ENCODE measurements around the gene ARFRP1.

The ARFRP1 gene

GRCh38 chr20:63707558-63708300, at the start of gene ARFRP1, which contains the start of gene ZGPAT:
ARFRP1 (minus strand) TSS chr20:63707976; CDS start chr20:63707091, 885 bp downstream.
ZGPAT (plus strand) TSS chr20:63708039; CDS start chr20:63708581, 542 bp downstream.
- peak; percentile 83 for DNase-seq (ENCODE audit: low read depth)

- DNase-seq (ENCODE audit: low read depth) = no peak
These were observed 48.8 kb upstream of the ARFRP1 start for GRCh38 chr20:63756648-63756991.

DNA sequence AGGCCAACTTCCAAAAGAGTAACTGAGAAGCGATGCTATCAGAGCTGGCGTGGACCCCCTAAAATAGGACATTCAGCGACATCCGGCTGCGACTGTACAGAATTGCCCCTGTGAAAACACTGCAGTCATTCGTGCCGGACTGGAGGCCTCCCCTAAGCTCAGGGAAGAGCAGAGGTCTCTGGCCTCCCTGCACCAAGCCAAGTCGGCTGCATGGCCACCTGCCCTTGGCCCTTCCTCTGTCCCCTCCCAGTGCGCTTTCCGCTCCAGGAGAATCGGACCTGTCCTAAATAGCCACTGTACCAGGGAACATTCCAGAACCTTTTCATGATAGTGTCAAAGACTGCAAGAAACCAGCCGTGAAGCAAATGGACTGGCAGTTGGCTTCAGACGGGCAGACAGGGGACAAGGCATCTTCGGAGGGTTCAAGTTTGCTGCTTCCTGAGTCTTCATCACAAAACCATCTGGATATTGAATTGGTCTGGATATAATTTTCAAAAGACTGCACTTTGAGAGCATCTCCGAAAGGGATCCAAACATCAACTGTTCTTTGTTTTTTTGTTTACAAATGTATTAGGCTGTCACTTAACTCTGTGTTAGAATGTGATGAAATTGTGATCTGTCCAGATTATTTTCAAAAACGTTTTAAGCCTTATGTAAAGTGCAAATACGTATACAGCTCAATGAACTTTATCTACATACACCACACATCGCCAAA, 48.3 kb upstream of the ARFRP1 start:
- DNase-seq (ENCODE audit: low read depth) = no peak

GRCh38 chr20:63754008-63754407, 46.2 kb upstream of the ARFRP1 start:
- no peak for DNase-seq (ENCODE audit: low read depth)

DNA sequence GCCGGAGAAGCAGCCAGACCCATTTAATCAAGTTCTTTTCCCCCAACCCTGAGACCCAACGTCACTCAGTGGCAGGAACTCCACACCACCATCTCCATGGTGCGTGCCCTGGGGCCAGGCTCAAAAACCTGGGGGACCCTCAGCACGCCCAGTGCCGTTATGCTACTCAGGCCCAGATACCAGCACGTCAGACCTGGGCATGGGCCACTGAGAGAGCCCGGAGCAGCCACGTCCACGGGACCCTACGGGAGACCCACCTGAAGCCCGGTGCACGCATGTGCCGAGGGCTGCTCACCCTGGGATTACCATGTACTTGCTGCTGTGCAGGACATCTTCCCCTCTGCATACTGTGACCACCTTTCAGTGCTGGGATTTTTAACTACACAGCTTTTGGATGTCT, 45.6 kb upstream of the ARFRP1 start:
- DNase-seq (ENCODE audit: low read depth) = no peak

- DNase-seq (ENCODE audit: low read depth) = no peak
These were observed 44.8 kb upstream of the ARFRP1 start for GRCh38 chr20:63752411-63753101.

DNA sequence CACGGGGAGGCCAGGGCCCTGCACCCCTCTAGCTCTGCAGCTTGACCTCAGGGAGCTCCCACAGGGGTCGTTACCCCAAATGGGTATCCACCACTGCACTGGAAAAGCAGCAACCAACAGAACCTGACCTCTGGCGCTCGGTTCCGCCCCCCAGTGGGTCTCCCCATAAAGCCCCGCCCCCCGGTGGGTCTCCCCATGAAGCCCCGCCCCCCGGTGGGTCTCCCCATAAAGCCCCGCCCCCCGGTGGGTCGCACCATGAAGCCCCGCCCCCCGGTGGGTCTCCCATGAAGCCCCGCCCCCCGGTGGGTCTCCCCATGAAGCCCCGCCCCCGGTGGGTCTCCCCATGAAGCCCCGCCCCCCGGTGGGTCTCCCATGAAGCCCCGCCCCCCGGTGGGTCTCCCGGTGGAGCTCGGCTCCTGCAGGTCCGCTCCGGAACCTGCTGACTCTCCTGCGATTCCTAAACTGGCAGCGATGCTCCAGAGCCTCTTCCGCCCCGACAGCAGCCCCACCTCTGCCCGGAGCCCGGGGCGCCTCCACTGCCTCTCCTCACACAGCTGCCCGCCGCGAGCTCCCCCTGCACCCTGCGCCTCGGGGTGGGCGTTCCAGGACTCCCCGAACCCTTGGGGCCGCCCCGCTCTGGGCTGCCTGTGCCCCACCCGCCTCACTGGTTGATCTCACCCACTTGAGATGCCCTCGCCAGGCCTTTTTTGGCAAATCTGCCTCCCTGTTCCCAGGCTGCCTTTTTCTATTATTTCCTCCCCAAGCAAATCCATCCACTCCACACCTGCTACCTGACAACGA, 43.9 kb upstream of the ARFRP1 start:
- no peak for DNase-seq (ENCODE audit: low read depth)

GRCh38 chr20:63750807-63751470, 43.2 kb upstream of the ARFRP1 start:
- DNase-seq (ENCODE audit: low read depth) = no peak

DNA sequence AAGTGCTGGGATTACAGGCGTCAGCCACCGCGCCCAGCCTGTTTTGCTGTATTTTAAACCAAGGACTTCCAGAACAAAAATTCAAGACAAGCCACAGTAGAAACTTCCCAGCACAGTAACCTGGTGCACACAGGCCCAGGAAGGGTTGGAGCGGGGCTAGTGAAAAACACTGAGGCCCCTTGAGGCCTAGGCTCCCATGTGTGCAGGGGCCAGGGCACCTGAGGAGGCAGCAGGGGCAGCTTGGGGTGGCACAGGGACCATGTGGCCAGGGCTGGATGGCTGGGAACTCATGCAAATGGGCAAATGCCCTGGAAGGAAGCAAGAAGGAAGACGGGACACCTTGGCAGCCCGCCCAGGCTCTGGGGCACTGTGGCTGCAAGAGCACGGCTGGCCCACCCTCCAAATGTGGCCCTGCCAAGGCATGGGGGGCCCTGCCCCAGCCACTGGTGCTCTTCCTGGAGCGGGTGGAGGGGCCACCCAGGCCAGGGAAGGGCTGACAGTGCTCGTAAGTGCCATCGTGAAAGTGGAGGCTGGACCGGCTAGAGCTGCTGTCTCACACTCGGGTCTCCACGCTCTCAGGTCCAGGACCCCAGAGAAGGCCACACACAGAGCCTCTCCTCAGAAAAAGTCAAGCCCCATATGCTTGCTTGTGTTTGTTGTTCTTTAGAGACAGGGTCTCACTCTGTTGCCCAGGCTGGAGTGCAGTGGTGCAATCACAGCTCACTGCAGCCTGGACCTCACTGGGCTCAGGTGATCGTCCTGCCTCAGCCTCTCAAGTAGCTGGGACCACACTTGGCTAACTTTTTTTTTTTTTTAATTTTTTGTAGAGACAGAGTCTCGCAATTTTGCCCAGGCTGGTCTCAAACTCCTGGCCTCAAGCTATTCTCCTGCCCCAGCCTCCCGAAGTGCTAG, 42.1 kb upstream of the ARFRP1 start:
- no peak for DNase-seq (ENCODE audit: low read depth)

DNA sequence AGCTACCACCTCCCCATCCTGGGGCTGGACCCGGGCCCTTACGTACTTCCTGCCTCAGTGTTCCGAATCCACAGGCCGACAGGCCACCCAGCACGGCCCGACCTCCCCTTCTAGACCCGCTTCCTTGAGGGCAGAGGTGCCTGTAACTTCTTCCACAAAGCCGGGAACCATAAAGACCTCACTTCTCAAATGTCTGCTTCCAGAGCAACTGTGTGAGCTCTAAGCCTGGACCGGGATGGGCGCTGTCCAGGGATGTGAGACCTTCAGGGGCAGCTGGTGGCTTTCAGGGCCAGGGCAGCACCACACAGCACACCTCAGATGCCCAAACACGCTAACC, 41.1 kb upstream of the ARFRP1 start:
- DNase-seq (ENCODE audit: low read depth) = no peak

DNA sequence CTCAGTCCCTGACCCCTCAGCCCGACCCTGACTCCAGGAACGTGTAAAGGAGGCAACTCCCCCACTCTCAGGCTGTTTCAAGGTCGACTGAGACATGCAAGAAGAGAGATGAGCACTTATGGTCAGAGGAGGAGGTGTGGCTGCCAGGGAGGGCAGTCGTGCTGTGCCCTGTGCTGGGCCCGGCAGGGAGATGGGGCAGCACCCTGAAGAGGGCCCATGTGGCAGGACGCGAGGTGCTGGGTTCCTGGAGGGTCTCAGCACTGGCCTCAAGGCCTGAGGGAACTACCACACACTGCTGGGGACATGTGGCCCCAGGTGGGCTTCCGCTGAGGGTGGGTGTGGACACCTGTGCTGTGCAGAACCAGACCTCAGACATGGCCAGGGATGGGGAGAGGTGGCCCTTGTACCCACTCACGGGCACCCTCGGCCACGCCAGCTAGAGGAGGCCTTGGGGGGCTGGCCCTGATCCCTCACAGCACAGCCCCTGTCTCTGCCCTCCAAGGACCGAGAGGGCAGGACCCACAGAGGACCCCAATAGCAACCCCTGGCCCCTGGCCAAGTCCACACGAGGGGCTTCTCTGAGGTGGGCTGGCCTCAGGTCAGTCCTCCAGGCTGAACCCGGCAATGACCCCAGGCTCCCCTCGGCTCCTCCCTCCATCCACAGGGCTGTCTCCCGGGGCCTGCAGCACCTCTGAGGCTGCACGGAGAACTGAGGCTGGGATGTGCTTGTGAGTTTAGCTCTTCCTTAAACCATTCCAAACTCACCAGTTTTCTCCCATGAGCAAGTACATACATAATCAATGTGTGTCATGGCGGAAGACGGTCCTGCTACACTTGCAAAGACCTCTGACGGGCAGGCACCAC, 40.5 kb upstream of the ARFRP1 start:
- no peak for DNase-seq (ENCODE audit: low read depth)

DNA sequence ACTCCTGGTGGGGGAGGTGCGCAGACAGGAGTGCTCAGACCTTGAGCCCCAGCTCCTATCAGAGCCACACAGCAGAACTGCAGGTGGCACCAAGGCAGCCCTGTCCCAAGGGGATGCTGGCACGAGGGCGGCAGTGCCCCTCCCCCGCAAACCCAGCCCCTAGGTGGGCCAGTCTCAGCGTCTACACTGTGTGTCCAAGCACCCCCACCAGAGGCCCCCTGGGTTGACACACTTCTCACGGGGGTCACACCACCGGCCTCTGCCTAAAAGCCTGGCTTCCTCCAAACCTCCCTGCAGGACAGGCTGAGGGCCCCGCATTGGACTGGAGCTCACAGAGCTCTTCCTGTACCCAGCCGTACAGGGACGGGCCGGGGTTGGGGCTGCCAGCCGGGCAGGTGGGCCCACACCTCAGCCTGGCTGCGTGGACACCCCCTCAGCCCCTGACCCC, 39.9 kb upstream of the ARFRP1 start:
- no peak for DNase-seq (ENCODE audit: low read depth)

GRCh38 chr20:63746751-63747315, 39.1 kb upstream of the ARFRP1 start:
- no peak for DNase-seq (ENCODE audit: low read depth)

- DNase-seq (ENCODE audit: low read depth) = no peak
These were observed 38.4 kb upstream of the ARFRP1 start for GRCh38 chr20:63745961-63746731.

GRCh38 chr20:63745424-63745805, 37.6 kb upstream of the ARFRP1 start:
- DNase-seq (ENCODE audit: low read depth) = no peak

DNA sequence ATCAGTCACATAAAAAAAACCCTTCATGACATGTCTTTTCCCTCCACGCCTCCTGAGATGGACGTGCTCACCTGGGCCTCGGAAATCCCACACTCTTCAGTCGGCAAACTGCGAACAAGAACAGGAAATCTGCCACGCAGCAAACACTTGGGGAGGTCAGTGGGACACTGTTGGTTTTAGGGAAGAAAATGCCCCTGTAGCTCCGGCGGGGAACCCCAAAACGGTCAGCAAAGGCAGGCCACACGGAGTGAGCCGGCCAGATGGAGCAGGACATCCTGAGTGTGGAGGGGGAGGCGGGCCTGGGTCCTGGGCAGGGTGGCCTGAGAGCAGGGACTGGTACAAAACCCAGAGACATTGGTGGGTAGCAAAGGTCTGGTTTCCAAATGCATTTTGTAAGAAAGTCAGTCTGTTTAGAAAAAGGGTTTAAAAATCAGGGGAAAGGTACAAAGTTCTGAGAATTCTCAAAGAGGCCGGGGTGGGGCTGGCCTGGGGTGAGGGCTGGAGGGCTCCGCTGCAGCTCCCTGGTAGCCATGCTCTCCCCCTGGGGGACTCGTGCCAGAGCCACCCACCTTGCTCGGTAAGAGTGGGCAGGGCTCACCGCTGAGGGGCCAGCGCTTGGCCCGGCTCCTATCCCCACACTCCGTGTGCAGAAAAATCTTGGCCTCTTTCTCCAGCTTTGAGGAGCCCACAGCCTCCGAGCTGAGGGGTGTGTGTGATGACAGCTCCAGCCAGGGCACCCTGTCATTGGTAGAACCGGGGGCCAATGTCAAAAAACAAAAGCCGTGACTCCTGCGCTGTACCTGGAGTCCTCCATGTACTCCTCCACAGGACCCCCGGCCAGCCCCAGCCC, 37.0 kb upstream of the ARFRP1 start:
- DNase-seq (ENCODE audit: low read depth) = no peak

GRCh38 chr20:63744158-63744557, 36.4 kb upstream of the ARFRP1 start:
- no peak for DNase-seq (ENCODE audit: low read depth)

All from CMK (cell line).